Measurements from ENCODE around the gene CCDC92.

The CCDC92 gene

GRCh38 chr12:123972457-123973401 is at the start of gene CCDC92, which contains the start of gene ZNF664:
Gene CCDC92 (minus strand): TSS chr12:123972831. CDS start chr12:123944305, 28,526 bp downstream.
Gene ZNF664 (plus strand): TSS chr12:123973215. CDS start chr12:124012145, 38,930 bp downstream.
- TF ChIP-seq MAX (IDR thresholded peaks at IDR 0.05) (peak; percentile 23; the same call in 1 of the 2 replicates), REST (IDR thresholded peaks at IDR 0.05; ENCODE audit: low read depth) (no peak), EGR1 (IDR thresholded peaks at IDR 0.05) (peak; percentile 69), EP300 (IDR thresholded peaks at IDR 0.05; ENCODE audit: borderline replicate concordance) (peak; percentile 21; the same call in 1 of the 2 replicates), TCF12 (IDR thresholded peaks at IDR 0.05; ENCODE audit: low read depth) (peak; percentile 28; the same call in 1 of the 2 replicates)

- TF ChIP-seq YY1 (IDR thresholded peaks at IDR 0.05; ENCODE audit: low read depth) (no peak), TAF1 (IDR thresholded peaks at IDR 0.05; ENCODE audit: low read depth) (no peak), NFIC (IDR thresholded peaks at IDR 0.05) (no peak), CEBPB (IDR thresholded peaks at IDR 0.05) (no peak), MAX (IDR thresholded peaks at IDR 0.05) (no peak), EP300 (IDR thresholded peaks at IDR 0.05; ENCODE audit: borderline replicate concordance) (no peak), CREB1 (IDR thresholded peaks at IDR 0.05; ENCODE audit: low read depth) (no peak), TEAD4 (IDR thresholded peaks at IDR 0.05) (no peak), ZBTB7A (IDR thresholded peaks at IDR 0.05; ENCODE audit: low read depth) (no peak), FOXM1 (IDR thresholded peaks at IDR 0.05; ENCODE audit: borderline replicate concordance, low read depth) (no peak), TCF12 (IDR thresholded peaks at IDR 0.05; ENCODE audit: low read depth) (no peak), USF1 (IDR thresholded peaks at IDR 0.05) (no peak), REST (IDR thresholded peaks at IDR 0.05; ENCODE audit: low read depth) (no peak), RAD21 (IDR thresholded peaks at IDR 0.05; ENCODE audit: low read depth) (no peak), EGR1 (IDR thresholded peaks at IDR 0.05) (no peak)
Observed at GRCh38 chr12:124022161-124022560, 49.5 kb upstream of the CCDC92 start.

- TF ChIP-seq FOXM1 (IDR thresholded peaks at IDR 0.05; ENCODE audit: borderline replicate concordance, low read depth): no peak
- TF ChIP-seq ZBTB7A (IDR thresholded peaks at IDR 0.05; ENCODE audit: low read depth): no peak
- no peak for TF ChIP-seq YY1 (IDR thresholded peaks at IDR 0.05; ENCODE audit: low read depth)
- TF ChIP-seq CEBPB (IDR thresholded peaks at IDR 0.05): no peak
- TF ChIP-seq TCF12 (IDR thresholded peaks at IDR 0.05; ENCODE audit: low read depth): no peak
- TF ChIP-seq RAD21 (IDR thresholded peaks at IDR 0.05; ENCODE audit: low read depth): no peak
- TF ChIP-seq EP300 (IDR thresholded peaks at IDR 0.05; ENCODE audit: borderline replicate concordance): no peak
- TF ChIP-seq USF1 (IDR thresholded peaks at IDR 0.05): no peak
- TF ChIP-seq CREB1 (IDR thresholded peaks at IDR 0.05; ENCODE audit: low read depth): no peak
- TF ChIP-seq EGR1 (IDR thresholded peaks at IDR 0.05): no peak
- no peak for TF ChIP-seq NFIC (IDR thresholded peaks at IDR 0.05)
- TF ChIP-seq REST (IDR thresholded peaks at IDR 0.05; ENCODE audit: low read depth): no peak
- TF ChIP-seq TEAD4 (IDR thresholded peaks at IDR 0.05): no peak
- TF ChIP-seq MAX (IDR thresholded peaks at IDR 0.05): no peak
- TF ChIP-seq TAF1 (IDR thresholded peaks at IDR 0.05; ENCODE audit: low read depth): no peak
Observed at GRCh38 chr12:124021007-124021406, 48.4 kb upstream of the CCDC92 start.
